SU-DHL-6 (cell line): Measurements from ENCODE around the gene MPRIP.

Experiments
- EZH2phosphoT487 ChIP-seq: fragments of 200-600 bp; sonication (generic), shearing (Covaris generic); conservative IDR thresholded peaks from 2 replicates; pipeline ENCODE4 v1.6.1; 2018; ENCODE audit warnings: mild to moderate bottlenecking, antibody characterized with exemption, low read length, moderate library complexity, mixed read lengths
- TF ChIP-seq, protein P1 (sequence below): fragments of 200-600 bp; sonication (generic); IDR thresholded peaks from one replicate; pipeline ENCODE4 v1.5.1; 2017; ENCODE audit warnings: antibody characterized with exemption, mild to moderate bottlenecking, low read length, moderate library complexity; ENCODE audit not compliant: insufficient read depth, poor library complexity, severe bottlenecking

DNA sequence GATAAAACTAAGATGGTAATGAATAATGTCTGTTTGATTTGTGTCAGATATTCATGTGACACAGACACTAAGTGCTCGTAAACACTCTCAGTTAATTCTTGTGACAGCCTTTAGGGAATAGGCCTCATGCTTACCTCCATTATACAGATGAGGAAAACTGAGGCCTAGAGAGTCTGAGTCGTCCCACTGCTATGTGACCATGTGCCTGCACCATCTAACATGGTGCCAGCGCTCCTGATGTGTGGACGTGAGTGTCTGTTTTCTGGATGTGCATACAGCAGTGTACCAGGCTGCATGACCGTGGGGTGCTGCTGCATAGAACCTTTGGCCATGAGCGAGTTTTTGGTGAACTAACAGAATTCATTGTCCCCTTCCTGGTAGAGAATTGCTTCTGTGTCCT lies 61.8 kb downstream of the MPRIP start:
- TF ChIP-seq, protein P1, sequence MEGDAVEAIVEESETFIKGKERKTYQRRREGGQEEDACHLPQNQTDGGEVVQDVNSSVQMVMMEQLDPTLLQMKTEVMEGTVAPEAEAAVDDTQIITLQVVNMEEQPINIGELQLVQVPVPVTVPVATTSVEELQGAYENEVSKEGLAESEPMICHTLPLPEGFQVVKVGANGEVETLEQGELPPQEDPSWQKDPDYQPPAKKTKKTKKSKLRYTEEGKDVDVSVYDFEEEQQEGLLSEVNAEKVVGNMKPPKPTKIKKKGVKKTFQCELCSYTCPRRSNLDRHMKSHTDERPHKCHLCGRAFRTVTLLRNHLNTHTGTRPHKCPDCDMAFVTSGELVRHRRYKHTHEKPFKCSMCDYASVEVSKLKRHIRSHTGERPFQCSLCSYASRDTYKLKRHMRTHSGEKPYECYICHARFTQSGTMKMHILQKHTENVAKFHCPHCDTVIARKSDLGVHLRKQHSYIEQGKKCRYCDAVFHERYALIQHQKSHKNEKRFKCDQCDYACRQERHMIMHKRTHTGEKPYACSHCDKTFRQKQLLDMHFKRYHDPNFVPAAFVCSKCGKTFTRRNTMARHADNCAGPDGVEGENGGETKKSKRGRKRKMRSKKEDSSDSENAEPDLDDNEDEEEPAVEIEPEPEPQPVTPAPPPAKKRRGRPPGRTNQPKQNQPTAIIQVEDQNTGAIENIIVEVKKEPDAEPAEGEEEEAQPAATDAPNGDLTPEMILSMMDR = no peak
- no peak for TF ChIP-seq EZH2phosphoT487
